Testis (tissue), 2 donors: Measurements from ENCODE around the gene ZNF236.

Experiments
- POLR2A ChIP-seq: fragments of 450-650 bp; IDR thresholded peaks from one replicate; pipeline ENCODE4 v1.6.1; 2017; ENCODE audit warnings: antibody characterized with exemption, mild to moderate bottlenecking, moderate library complexity
- TF ChIP-seq, protein P1 (sequence below), 3 experiments: fragments of 450-650 bp in 2 of 3; fragments of 200-600 bp in 1 of 3; sonication (generic) in 1 of 3; IDR thresholded peaks; one replicate each; pipeline ENCODE4 v1.5.1; 2016 to 2019; ENCODE audit warnings: antibody characterized with exemption in 3 of 3, mild to moderate bottlenecking in 2 of 3, moderate library complexity in 1 of 3

DNA sequence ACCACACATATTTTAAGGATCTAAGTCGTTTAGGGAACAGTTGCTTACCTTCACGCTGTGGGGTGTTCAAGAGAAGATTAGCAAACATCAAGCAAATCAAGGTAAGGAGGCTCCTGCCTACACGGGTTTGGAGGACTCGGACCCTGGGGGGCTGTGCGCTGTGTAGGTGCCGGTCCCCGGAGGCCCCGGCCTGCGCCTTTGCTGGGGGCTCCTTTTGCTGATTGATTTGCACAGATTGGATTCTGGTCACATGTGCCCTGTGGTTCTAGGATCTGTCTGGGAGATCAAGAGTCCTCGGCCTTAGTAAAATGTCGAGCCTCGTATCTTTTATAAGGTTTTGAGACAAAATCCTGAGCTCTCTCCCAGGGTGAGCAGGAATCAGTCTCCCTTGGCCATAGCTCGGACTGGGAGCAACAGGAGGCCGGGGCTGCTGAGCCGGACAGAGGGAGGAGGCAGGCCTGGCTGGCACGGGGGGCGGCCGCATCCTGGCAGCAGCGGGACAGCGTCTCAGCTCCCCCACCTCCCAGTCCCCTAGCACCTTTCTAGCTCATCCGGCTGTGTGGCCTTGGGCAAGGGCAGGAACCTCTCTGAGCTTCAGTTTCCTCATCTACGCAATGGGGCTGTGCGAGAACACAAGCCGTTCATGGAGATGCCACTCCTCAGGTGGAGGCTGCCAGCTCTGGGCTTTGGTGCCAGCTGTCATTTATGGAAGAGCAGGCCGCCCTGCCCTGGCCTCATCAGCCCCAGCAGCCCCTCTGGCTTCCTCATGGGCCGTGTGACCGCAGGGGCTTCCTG lies 163.0 kb downstream of the ZNF236 start:
- TF ChIP-seq, protein P1, sequence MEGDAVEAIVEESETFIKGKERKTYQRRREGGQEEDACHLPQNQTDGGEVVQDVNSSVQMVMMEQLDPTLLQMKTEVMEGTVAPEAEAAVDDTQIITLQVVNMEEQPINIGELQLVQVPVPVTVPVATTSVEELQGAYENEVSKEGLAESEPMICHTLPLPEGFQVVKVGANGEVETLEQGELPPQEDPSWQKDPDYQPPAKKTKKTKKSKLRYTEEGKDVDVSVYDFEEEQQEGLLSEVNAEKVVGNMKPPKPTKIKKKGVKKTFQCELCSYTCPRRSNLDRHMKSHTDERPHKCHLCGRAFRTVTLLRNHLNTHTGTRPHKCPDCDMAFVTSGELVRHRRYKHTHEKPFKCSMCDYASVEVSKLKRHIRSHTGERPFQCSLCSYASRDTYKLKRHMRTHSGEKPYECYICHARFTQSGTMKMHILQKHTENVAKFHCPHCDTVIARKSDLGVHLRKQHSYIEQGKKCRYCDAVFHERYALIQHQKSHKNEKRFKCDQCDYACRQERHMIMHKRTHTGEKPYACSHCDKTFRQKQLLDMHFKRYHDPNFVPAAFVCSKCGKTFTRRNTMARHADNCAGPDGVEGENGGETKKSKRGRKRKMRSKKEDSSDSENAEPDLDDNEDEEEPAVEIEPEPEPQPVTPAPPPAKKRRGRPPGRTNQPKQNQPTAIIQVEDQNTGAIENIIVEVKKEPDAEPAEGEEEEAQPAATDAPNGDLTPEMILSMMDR (IDR thresholded peaks at IDR 0.05), result no peak
- no peak for TF ChIP-seq POLR2A
